LNCaP clone FGC (cell line): Measurements from ENCODE around the gene RNF103.
"Not testable (repeated sequence)": the region's sequence is repeated elsewhere in the genome, so short reads cannot be mapped to it uniquely, and the experiment has no call there.

Experiments used
- DNase-seq: peaks from one replicate; pipeline ENCODE4 v3.0.0-alpha.2; 2011; ENCODE audit warnings: low read depth
- H3K4me3 ChIP-seq: 2 replicates; pipeline ENCODE4 v1.5.1; 2011; ENCODE audit warnings: mild to moderate bottlenecking, low read depth, low read length, control low read depth
- CTCF ChIP-seq: IDR thresholded peaks from 2 replicates; pipeline ENCODE4 v1.5.1; 2012; ENCODE audit warnings: mild to moderate bottlenecking; ENCODE audit not compliant: control insufficient read depth, insufficient read depth; ENCODE audit errors: extremely low read depth

RNF103 gene

GRCh38 chr2:86596118-86596517 is 27.5 kb downstream of the RNF103 start:
- no peak for TF ChIP-seq CTCF
- H3K4me3 ChIP-seq: no peak overlapping the region
- DNase-seq: no peak

GRCh38 chr2:86593266-86593665 is 30.4 kb downstream of the RNF103 start:
- no peak overlapping the region for H3K4me3 ChIP-seq
- DNase-seq: no peak
- TF ChIP-seq CTCF: no peak

- no peak for DNase-seq
- no peak overlapping the region for H3K4me3 ChIP-seq
- no peak for TF ChIP-seq CTCF
These were observed 31.0 kb downstream of the RNF103 start for GRCh38 chr2:86592547-86593230.

GRCh38 chr2:86589701-86590100 is 34.0 kb downstream of the RNF103 start:
- H3K4me3 ChIP-seq, DNase-seq: not testable (repeated sequence)

GRCh38 chr2:86584151-86584913 is 39.3 kb downstream of the RNF103 start:
- no peak for DNase-seq
- H3K4me3 ChIP-seq: no peak overlapping the region
- TF ChIP-seq CTCF: no peak

GRCh38 chr2:86580560-86580959 is 43.1 kb downstream of the RNF103 start:
- H3K4me3 ChIP-seq: no peak overlapping the region
- no peak for TF ChIP-seq CTCF
- DNase-seq: no peak

GRCh38 chr2:86577817-86578456 is 45.7 kb downstream of the RNF103 start:
- no peak for TF ChIP-seq CTCF
- no peak for DNase-seq
- no peak overlapping the region for H3K4me3 ChIP-seq
